Femur (tissue), 1 donor: ENCODE measurements around the gene SLX9.
"Not testable (repeated sequence)": the region's sequence is repeated elsewhere in the genome, so short reads cannot be mapped to it uniquely, and the experiment has no call there.

Experiments used
- DNase-seq: peaks from one replicate; pipeline ENCODE4 v3.0.0-alpha.2; 2017

SLX9 gene

DNA sequence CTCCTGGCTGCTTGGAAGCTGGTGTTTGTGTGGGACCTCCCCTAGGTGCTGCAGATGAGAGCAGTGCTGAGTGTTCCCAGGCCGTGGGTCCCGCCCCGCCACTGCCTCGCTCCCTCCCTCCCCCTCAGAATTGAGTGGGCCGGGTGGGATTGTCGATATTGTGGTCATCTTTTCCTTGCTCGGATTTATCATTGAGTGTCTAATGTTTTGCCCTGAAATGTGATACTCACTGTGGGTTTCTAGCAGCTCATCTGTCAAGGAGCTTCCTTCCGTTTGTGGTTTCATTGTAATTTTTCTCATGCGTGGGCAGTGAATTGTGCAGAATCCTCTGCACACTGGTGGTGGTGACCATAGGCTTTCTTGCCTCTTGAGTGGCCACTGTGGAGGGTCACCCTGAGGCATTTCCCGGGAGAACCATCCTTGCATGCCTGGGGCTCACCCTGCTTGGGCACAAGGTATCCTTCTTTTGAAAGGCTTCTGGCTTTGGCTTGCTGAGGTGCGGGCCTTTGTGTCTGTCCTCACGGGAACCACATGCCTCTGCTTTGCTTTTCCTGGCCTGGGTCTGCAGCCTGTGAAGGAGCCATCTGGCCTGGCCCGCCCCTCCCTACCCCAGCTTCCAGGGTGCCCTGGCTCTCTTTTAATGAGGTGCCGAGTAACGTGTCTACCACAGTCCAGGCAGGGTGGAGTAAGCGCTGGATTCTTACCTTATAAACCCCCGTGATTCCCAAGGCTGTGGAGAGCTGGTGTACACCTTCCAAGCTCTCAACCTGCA lies 25.6 kb downstream of the SLX9 start:
- no peak for DNase-seq

DNA sequence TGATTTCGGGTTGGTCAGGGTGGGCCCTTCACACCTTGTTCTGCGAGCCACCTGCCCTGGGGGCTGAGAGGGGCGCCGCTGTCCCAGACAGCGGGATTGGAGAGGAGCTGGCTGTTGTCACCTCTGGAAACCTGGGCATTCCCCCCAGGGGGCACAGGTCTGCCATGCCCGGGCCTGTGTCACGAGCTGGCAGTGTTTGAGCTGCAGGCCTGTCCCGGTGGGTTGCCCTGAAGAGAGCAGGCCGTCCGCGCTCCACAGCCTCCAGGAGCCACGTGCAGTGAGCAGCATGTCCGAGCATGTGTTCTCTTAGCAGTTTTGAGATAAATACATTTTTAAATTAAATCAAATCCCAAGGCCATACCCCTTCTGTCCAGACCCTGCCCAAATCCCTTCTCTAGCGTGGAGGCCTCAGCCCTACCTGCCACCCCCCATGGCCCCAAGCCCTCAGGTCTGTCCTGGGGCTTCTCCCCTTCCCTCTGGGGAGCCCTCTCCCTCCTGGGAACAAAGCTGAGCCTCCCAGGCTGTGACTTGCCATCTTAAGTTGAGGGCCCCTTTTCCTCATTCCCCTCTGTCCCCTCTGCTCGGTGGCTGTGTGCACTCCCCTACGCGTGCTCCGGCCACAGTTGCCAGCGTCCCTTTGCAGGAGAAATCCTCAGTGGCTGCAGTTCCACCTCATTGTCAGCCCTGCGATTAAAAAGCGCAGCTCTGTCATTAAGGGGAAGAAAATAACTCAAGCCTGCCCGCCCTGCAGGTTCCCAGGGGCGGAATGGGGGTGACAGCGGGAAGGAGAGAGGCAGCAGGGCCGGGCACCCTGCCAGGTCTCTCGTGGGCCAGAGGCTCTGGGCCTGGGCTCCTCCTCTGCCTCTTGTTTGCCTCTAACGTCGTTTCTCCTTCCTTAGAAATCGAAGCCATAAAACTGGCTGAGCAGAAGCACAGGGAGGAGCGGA lies 26.6 kb downstream of the SLX9 start:
- DNase-seq: peak; percentile 78

DNA sequence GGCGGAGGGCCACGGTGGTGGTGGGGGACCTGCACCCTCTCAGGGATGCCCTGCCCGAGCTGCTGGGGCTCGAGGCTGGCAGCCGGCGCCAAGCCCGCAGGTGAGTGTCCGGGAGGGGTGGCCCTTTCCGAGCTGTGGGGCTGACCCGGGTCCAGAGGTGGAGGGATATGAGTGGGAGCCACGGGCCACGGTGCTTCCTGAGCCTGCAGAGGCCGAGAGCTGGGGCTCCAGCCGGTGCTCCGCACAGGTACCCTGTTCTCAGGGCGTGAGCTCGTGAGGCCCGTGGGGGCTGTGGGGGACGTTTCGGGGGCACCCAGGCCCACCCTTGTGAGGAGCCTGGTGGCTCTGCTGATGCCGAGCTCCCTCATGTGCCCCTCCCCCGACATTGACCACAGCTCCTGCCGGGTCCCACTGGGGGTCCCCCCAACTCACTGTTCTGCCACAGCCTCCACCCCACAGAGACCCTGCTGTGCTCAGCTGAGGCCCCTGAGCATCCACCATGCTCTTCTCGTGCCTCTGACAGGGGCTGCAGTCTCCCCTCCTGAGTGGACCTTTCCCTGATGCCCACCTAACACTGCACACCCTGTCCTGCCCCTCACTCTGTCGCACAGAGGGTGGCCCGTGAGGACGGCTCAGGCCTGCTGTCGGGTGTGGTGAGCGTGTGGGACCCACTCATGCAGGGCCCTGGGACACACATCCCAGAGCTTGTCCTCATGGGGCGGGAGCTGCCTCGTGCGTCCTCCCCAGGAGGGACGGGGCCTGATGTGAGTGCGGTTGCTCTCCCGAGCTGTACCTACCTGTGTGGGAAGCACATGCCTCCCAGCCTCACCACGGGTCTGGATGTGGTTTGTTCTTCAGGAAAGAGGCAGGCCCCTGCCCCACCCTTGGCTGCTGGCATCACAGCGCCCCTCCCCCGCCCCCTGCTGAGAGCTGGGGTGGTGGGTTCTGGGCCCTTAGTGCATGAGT lies 27.5 kb downstream of the SLX9 start:
- no peak for DNase-seq

DNA sequence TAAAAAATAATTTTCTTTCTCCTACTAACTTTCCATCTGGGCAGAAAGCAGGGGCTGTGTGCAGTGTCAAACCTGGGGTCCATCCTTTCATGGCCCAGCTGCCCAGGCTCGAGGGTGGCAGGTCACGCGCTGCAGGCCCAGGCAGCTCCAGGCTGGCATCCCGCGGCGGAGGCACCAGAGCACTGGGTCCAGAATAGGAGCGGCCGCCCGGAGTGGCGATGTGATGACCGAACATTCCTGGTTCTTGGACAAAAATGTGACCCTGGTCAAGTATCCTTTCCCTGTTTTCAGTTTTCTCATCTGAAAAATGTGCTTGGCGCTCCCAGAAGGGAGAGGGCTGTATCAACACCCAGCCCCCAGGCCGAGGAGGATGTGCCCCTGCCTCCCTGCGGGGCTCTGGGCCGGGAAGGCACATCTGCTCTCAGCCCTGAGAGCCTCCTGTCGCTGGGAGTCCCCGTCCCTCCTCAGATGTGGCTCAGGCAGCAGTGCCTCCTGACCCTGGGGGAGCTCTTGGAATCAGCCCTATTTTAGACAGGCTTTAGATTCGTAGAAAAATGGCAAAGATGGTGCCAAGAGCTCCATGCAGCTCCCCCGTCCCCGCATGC lies 29.3 kb downstream of the SLX9 start:
- no peak for DNase-seq

DNA sequence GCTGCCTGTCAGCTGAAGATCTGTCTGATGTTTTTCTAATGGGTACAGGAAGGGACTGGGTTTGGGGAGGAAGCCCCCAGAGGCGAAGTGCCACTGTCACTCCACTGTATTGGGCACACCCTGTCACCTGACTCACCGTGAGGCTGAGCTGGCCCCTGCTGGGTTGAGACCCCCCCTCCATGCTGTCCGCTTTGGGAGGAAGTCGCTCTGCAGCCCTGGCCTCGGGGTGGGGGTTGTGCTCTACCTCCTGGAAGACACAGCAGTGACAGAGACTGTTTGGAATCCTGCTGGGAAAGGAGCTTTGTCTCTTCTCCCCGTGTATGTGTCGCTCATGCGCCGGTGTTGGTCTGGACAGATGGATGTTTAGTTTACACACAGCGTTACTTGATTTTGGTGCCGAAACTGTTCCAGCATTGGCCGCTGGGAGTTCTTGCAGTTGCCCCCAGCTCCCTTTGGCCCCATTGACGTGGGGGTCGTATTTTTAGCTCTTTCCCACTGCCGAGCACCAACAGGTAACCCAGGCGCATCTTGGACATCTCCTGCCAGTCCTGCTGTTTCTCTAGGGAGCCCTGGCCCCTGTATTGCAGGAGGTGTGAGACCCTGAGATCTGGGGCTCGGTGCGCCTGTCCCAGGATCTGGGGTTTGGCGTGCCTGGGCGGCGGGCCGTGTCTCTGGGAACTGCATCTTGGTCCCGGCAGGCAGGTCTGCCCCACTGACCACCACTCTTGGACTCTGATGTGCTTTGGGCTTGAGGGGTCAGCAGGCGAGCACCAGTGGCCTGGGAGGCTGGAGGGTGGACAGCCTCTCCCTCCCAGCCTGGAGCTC lies 30.3 kb downstream of the SLX9 start:
- DNase-seq: no peak

DNA sequence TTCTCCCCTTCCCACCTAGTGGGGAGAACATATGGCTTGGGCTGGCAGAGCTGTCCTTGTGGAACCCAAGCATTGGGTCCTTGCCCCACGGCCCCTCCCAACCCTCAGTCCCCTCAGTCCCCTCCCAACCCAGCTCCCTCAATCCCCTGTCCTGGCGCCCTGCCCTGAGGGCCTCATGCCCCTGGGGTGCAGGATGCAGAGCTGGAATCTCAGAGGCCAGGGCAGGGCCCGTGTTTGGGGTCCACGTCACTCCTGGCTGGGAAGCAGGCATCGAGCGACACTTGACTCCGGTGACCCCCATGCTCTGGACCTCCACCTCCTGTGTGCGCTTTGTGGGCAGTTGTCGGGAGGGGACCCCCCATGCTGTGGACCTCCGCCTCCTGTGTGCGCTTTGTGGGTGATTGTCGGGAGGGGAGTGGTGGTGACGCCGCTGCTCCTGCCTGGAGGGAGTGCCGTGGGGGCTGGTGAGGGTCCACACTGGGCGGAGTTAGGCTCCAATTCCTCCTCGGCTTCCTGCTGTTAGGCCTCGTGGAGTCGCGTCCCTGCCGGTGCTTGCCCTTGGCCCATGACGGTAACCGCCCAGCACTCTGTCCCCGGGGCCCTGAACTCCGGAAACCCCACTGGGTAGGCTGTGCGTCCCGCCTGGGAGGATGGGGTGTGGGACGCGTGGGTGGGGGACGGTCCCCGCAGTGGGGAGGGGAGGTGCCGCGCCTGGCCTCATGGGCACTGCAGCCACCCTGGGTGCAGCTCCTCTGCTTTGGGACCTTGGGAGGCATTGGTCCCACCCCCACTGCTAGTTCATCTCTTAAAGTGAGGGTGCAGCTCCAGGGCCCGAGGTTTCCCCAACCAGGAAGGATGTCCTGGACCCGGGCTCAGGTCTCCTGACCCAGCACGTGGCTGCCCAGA lies 31.2 kb downstream of the SLX9 start:
- no peak for DNase-seq

DNA sequence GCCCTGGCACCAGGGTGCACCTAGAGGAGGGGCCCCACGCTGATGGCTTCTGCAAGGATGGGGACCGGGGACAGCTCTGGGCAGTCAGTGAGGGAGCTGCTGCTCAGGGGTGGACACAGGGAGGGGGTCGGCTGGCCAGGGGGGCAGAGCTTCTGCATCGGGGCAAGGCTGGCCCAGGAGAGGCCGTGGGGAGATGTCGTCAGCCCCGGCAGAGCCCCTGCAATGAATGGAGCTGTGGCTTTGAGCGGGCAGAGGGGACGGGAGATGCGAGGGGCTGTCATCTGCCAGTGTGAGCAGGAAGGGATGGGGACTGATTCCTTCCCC lies 31.8 kb downstream of the SLX9 start:
- no peak for DNase-seq

DNA sequence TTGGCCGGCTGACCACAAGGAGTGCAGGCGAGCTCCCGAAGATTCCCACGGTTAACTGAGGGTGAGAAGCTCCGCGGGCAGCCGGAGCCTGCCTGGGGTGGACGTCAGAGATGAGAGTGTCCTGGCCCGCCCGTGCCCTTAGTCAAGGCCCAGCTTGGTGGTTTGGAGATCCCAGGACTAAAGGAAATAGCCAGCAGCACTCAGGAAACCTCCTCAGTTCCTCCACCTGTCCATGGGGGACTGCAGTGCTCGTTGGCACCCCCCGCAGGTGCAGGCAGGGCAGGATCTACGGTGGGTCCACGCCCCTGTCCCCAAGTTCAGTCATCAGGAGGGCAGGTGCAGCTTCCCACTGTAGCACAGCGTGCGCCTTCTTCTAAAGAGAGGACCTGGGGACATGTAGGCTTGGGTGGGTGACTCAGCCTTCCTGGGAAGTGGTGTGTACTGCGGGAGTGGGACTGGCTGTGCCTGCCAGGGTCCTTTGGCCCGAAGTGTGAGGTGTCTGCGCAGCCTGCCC lies 32.5 kb downstream of the SLX9 start:
- DNase-seq: no peak

DNA sequence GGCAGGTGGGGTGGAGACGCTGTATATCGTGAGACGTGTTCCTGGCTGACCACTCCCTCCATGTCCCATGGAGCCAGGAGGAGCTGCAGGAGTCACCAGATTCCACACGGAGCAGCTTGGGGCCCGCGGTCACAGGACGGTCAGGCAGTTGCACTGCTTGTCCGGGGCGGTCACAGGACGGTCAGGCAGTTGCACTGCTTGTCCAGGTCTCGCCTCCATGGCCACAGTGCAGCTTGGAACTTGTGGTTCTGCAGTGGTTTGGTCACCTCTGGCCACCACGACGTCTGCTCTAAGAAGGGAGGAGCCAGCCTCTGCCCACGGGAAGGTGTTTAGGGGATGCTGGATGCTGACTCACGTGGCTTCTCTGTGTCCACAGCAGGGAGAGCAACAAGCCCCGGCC lies 33.0 kb downstream of the SLX9 start:
- DNase-seq: no peak

DNA sequence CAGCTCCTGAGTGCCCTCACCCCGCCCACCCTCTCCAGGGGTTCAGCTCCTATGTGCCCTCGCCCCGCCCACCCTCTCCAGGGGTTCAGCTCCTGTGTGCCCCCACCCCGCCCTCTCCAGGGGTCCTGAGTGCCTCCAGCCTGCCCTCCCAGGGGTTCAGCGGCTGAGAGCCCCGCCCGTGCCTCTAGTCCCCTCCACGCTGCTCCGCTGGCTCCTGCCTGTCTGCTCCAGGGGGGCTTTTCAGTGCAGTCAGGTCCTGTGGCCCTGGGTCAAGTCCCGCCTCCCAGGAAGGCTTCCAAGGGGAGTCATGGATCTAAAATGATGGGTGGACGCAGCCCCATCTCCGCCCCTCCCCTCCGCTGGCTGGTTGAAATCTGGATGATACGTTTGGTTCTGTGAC lies 33.8 kb downstream of the SLX9 start:
- DNase-seq: no peak

DNA sequence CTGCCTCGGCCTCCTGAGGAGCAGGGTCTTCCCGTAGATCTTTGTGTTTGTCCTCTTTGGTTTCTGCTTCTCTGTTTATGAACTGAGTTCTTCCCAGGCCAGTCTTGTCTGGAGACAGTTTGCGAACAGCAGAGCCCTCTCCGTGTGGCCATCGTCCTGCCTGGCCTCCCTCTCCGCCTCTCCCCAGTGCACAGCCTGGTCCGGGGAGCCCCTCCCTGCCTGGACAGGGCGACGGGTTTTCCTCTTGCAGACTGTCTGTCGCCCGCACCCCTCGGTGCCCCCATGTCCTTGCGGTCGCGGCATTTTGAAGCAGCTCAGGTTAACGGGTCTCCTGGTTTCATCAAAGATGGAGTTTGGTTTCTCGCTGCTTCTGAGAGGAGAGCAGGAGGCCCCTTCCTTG lies 34.8 kb downstream of the SLX9 start:
- DNase-seq: no peak

DNA sequence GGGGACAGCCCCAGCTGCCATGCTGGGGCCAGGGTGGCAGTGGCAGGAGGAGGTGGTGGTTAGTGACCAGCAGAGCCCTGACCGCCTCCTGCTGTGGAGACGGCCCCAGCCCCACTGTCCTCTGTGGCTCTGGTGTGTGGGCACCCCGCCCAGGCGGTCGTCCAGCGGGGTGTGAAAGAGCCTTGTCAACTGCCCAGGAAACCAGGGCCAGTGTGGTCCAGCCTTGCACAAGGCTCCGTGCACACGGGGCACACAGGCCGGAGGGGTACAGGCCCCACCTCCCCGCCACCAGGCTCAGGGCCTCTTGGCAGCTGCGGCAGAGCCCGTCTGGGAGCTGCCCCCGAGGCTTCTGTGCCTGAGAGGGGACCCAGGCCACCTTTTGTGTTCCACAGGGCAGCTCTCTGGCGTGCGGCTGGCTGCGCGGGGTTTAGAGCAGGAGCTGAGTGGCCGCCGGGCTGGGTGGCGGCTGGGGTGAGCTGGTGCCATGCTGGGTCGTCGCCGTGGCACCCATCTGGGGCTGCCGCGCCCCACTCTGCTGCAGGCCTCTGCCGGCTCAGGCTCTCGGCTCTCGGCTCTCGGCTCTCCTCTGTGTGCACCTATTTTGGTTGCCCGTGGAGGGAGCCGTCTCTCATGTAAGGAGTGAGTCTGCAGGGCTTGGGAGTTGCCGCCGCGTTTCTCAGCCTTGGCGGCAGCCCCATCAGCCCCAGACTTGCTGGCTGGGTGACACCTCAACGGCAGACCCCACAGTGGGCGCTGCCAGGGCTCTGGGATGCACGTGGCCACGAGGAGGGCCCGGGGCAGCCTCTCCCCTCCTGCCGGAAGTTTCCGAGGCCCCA lies 36.1 kb downstream of the SLX9 start:
- no peak for DNase-seq

DNA sequence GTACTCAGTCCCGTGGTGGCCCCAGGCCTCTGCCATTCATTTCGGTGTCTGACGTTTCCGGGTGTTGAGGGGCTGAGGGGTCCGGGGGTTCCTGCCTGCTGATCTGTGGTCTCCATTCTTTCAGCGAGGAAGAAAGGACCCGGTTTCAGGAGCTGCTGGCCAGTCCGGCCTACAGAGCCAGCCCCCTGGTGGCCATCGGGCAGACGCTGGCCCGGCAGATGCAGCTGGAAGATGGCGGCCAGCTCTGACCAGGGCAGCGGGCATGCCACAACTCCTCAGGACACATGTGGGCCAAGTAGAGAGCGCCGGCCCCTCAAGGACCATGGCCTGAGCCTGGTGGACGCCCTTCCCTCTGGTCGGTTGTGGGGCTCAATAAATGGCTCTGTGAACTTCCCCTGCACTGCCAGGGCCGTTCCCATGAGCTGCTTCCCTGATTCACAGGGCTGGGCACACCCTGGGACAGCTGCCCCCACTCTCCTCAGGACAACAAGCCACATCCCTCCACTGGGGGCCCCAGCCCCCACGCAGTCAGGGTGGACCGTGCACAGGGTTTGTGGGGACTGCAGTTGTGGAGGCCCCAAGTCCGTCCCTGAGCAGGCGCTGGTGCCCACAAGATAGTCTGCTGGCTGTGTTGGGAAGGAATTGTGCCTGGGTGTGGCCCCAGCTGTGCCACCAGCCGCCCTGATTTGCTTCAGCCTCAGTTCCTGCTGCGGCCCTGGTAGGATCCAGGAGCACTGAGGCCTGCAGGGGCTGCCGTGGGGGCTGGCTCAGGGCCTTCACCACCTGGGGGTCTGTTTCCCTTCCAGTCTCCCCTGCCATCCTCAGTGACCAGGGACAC lies 36.9 kb downstream of the SLX9 start:
- DNase-seq: not testable (repeated sequence)

DNA sequence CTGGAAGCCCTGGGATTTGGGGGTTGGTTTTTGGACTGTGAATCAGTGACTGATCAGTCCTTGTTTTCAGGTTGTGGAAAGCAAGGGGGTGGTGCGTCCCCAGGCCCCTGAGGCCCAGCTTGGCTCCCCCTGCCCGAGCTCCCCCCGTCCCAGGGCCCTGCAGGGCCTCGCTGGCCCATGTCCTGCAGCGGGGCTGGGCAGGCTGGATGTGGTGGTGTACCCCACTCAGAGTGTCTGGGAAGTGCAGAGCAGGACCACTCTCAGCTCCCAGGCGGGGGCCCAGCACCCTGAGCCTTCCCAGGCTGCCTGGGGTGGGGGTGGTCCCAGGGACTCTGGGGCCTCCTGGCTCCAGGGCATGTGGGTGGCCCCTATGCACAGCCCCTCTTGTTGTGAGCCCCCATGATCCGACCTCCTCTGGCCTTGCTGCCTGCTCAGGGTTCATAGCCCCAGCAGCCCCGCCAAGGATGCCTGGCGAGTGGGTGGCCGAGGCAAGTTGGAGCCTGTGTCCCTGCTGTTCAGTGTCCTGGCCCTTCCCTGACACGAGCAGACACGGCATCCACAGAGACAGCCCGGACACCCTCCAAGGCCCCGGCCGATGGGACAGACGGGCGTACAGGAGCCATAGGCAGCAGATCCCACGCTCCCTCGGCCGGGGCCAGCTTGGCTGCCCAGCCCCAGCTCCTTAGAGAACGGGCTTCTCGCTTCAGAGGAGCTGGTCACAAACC lies 37.9 kb downstream of the SLX9 start:
- no peak for DNase-seq

DNA sequence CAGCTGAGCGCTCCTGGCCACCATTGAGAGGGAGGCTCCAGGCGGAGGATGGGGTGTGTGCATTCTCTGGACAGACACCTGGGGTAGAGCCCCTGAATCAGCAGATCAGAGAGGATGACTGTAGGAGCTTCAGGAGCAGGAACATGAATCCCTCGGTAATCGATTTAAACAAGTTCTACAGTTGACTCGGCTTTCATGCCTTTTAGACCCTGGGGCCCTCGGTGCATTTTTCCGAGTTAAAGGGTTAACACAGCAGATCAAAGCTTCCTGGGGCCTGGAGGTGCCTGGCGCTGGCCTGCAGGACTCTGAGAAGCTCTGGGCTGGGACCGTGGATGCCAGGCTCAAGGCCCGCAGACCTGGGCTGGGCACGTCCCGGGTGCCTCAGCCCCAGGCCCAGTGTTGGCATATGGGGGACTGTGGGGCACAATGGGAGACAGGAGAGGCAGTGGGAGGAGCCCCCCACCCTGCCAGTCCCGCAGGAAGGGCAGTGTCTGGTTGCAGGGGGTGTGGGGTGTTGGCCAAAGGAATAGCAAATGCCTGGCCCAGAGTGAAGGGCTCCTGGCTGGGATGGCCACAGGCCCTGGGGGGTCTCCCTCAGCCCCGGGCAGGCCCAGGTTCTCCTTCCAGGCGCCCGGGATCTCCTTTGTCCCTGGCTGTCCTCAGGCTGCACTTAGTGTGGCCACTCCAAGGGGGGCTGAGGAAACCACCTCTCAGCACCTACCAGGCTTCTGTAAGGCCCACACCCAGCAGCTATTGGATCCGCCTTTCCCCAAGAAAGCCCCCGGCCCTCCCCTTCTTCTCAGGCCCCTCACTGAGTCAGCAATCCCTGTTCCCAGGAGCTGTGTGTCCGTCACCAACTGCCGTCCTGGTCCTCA lies 40.1 kb downstream of the SLX9 start:
- DNase-seq: no peak
